Smooth muscle cell (in vitro differentiated cells): ENCODE results near the gene F5. TPM values are rescaled to one million over a fixed set of nuclear protein-coding genes. Genes with fewer than 3 reads are reported as not detected.

Source experiments
- DNase-seq: peaks from one replicate; lab custom pipeline; 2025; ENCODE audit not compliant: unreplicated experiment; lab: John Stamatoyannopoulos, UW
- H2AFZ ChIP-seq: fragments of 200-600 bp; sonication (generic); 2 replicates; pipeline ENCODE4 v1.6.0; 2016; ENCODE audit warnings: antibody characterized with exemption, low read depth, mild to moderate bottlenecking
- H3F3A ChIP-seq: fragments of 200-600 bp; sonication (generic); 2 replicates; pipeline ENCODE4 v1.6.0; 2017; ENCODE audit warnings: antibody characterized with exemption, low read depth
- H3K27ac ChIP-seq: fragments of 200-600 bp; sonication (generic); 2 replicates; pipeline ENCODE4 v1.5.1; 2016; ENCODE audit warnings: low read depth, mild to moderate bottlenecking
- H3K27me3 ChIP-seq: fragments of 200-600 bp; sonication (generic); 2 replicates; pipeline ENCODE4 v1.6.1; 2016; ENCODE audit warnings: low read depth, mild to moderate bottlenecking
- H3K36me3 ChIP-seq: fragments of 200-600 bp; sonication (generic); 2 replicates; pipeline ENCODE4 v1.5.1; 2016; ENCODE audit warnings: low read depth
- H3K4me1 ChIP-seq: fragments of 200-600 bp; sonication (generic); 2 replicates; pipeline ENCODE4 v1.5.1; 2016; ENCODE audit warnings: low read depth
- H3K4me2 ChIP-seq: fragments of 200-600 bp; sonication (generic); 2 replicates; pipeline ENCODE4 v1.6.0; 2016; ENCODE audit warnings: mild to moderate bottlenecking
- H3K4me3 ChIP-seq: fragments of 200-600 bp; sonication (generic); 2 replicates; pipeline ENCODE4 v1.5.1; 2016; ENCODE audit warnings: mild to moderate bottlenecking
- H3K79me2 ChIP-seq: fragments of 200-600 bp; sonication (generic); 2 replicates; pipeline ENCODE4 v1.6.0; 2016; ENCODE audit warnings: low read depth, mild to moderate bottlenecking
- H3K9ac ChIP-seq: fragments of 200-600 bp; sonication (generic); 2 replicates; pipeline ENCODE4 v1.6.0; 2016; ENCODE audit warnings: low read depth
- H3K9me3 ChIP-seq: fragments of 200-600 bp; sonication (generic); replicated peaks from 2 replicates; pipeline ENCODE4 v1.5.1; 2016; ENCODE audit warnings: low read depth
- H4K20me1 ChIP-seq: fragments of 200-600 bp; sonication (generic); 2 replicates; pipeline ENCODE4 v1.6.0; 2016; ENCODE audit warnings: low read depth
- CTCF ChIP-seq: fragments of 200-600 bp; sonication (generic); IDR thresholded peaks from 2 replicates; pipeline ENCODE4 v1.5.1; 2017; ENCODE audit warnings: borderline replicate concordance, mild to moderate bottlenecking, antibody characterized with exemption; ENCODE audit not compliant: insufficient read depth, poor library complexity, severe bottlenecking
- WGBS: methylation state at CpG from one replicate; pipeline ENCODE4 v1.1.7; 2016; ENCODE audit warnings: low lambda C conversion rate; 5-methylcytosine and 5-hydroxymethylcytosine counted together
- polyA plus RNA-seq: library from polyadenylated mRNA; unstranded; fragments of >200 nt; fragmentation: Nextera tagmentation; extraction: Ambion mirVana; gene quantifications from 2 replicates; pipeline ENCODE4 v1.2.1, GENCODE V29; 2016
- total RNA-seq: library from RNA; depleted of rRNA; stranded (reverse); fragments of >200 nt; gene quantifications from 2 replicates; pipeline ENCODE4 v1.2.3, GENCODE V29; 2014

Gene F5
- total and polyA plus RNA-seq, 2 experiments from 2014 or later = 0.13 to 0.45 TPM

GRCh38 chr1:169557131-169557530 is 29.1 kb downstream of the F5 start:
- Histone ChIP-seq H3K79me2 (no peaks in the 10 kb centered on the region), H3K27me3 (no peaks in the 10 kb centered on the region), H3K9me3 (no peaks in the 10 kb centered on the region), H2AFZ (no peak overlapping the region), H3K4me1 (no peaks in the 10 kb centered on the region), H4K20me1 (no peaks in the 10 kb centered on the region), H3K4me3 (no peak overlapping the region), H3K36me3 (no peaks in the 10 kb centered on the region), H3K9ac (no peak overlapping the region), H3K27ac (no peak overlapping the region), H3F3A (no peaks in the 10 kb centered on the region), H3K4me2 (no peak overlapping the region)
- WGBS = 63% methylated on average over 5 of the region's 5 CpGs
- no peak for TF ChIP-seq CTCF
- DNase-seq = no peak

DNA sequence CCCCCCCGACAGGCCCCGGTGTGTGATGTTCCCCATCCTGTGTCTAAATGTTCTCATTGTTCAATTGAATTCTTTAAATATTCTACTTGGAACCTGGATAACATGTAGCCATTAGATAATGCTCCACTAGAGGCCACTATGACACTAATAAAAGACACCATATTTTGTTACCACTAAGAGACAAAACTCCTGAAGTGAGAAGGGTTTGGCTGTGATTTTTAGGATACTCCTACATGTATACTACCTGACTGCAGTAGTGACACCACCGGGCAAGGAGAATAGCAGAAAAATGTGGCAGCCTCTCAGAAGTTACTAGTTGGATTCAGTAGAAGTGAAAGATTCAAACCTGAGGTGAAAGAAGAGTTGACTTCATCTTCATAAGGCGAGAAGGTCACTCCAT is 36.0 kb downstream of the F5 start:
- TF ChIP-seq CTCF = peak; percentile 53
- Histone ChIP-seq H3K9me3 (no peaks in the 10 kb centered on the region), H3K79me2 (no peaks in the 10 kb centered on the region), H3F3A (no peaks in the 10 kb centered on the region), H3K27me3 (no peaks in the 10 kb centered on the region), H2AFZ (no peak overlapping the region), H3K27ac (no peak overlapping the region), H3K9ac (no peak overlapping the region), H3K4me3 (no peak overlapping the region), H3K36me3 (no peaks in the 10 kb centered on the region), H3K4me2 (no peak overlapping the region), H3K4me1 (no peaks in the 10 kb centered on the region), H4K20me1 (no peaks in the 10 kb centered on the region)
- 39% methylated on average over 4 of the region's 4 CpGs for WGBS
- no peak for DNase-seq

DNA sequence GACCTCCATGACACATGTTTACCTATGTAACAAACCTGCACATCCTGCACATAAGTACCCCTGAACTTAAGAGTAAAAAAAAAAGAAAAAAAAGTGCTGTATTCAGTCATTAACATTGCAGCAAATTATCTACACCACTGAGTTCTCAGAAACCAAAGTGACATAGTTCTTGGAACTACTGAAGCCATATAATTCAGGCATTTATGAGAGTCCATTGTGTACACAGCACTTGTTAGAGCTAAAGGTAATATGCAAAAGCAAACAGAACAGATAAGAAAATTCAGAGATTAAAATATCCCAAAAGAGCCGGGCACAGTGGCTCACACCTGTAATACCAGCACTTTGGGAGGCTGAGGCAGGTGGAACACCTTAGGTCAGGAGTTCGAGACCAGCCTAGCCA is 38.0 kb downstream of the F5 start:
- Histone ChIP-seq H2AFZ (no peak overlapping the region), H4K20me1 (no peaks in the 10 kb centered on the region), H3K9ac (no peak overlapping the region), H3K9me3 (no peaks in the 10 kb centered on the region), H3K27me3 (no peaks in the 10 kb centered on the region), H3K27ac (no peak overlapping the region), H3K4me3 (no peak overlapping the region), H3K4me1 (no peaks in the 10 kb centered on the region), H3K4me2 (no peak overlapping the region), H3K79me2 (no peaks in the 10 kb centered on the region), H3F3A (no peaks in the 10 kb centered on the region), H3K36me3 (no peaks in the 10 kb centered on the region)
- TF ChIP-seq CTCF = no peak
- no peak for DNase-seq
- 93% methylated on average over 2 of the region's 2 CpGs for WGBS
